Pancreas (tissue), 10 donors: ENCODE results near the gene ISOC2. TPM values are rescaled to one million over a fixed set of nuclear protein-coding genes. Genes with fewer than 3 reads are reported as not detected.

Experiments used
- ATAC-seq, 4 donors: fragments of 200-7000 bp; cut with Tn5 transposase; one replicate each; pipeline versions ENCODE4 v1.8.0 to v1.9.1; 2020; ENCODE audit warnings: mild to moderate bottlenecking in 4 of 4, moderate library complexity in 4 of 4
- DNase-seq, 6 donors: peaks; one replicate each; pipeline ENCODE4 v3.0.0-alpha.2; 2020
- FAIRE-seq: peaks from 2 replicates; lab custom pipeline; 2012; peaks lifted over from hg19 to GRCh38; lab: Jason Lieb, UNC
- H3K27ac ChIP-seq, 4 donors: fragments of 200-600 bp; sonication (generic); 1 replicate in 3 of 4; 2 replicates in 1 of 4; pipeline versions ENCODE4 v1.5.0 to v1.8.0; 2020
- H3K27me3 ChIP-seq, 4 donors: fragments of 200-600 bp; one replicate each; pipeline ENCODE4 v1.8.0; 2021
- H3K36me3 ChIP-seq, 3 donors: fragments of 200-600 bp; sonication (generic) in 1 of 3; one replicate each; pipeline versions ENCODE4 v1.5.0 to v1.8.0; 2020 to 2021
- H3K4me1 ChIP-seq, 3 donors: fragments of 200-600 bp; one replicate each; pipeline ENCODE4 v1.8.0; 2021
- H3K4me3 ChIP-seq, 4 donors: fragments of 200-600 bp; sonication (generic) in 2 of 4; one replicate each; pipeline versions ENCODE4 v1.5.0 to v1.8.0; 2020 to 2021
- H3K9me3 ChIP-seq, 4 donors: fragments of 200-600 bp; one replicate each; pipeline ENCODE4 v1.8.0; 2021
- WGBS, 2 donors: extraction: QIAGEN DNeasy Blood & Tissue Kit; methylation state at CpG; one replicate each; pipeline ENCODE4 v1.1.7; 2013; 5-methylcytosine and 5-hydroxymethylcytosine counted together
- intact Hi-C, 3 donors: fragments of 100-400 bp; cut with DNase I; formaldehyde crosslinking; loops; one replicate each; pipeline versions ENCODE4 v1.11.1 to v1.14.2; 2022
- polyA plus RNA-seq, 2 donors: library from polyadenylated mRNA; stranded (reverse); fragments of 200-250 nt; gene quantifications; one replicate each; pipeline ENCODE4 v1.2.3, GENCODE V29; 2013
- total RNA-seq, 6 donors: library from RNA; stranded (reverse); fragmentation: NEBNext Ultra II Directional in 4 of 6; extraction: Animal tissue kit (Norgen Biotek cat#: 25700) in 4 of 6; gene quantifications; one replicate each; pipeline versions ENCODE4 v1.2.1 to v1.2.4, GENCODE V29; 2021 to 2023
- TF ChIP-seq, protein P1 (sequence below), 4 donors: fragments of 200-600 bp; sonication (generic) in 3 of 4; IDR thresholded peaks; one replicate each; pipeline versions ENCODE4 v1.5.0 to v1.8.0; 2021; ENCODE audit warnings: antibody characterized with exemption in 4 of 4
- donor health status: healthy with polysubstance abuse.
- donor health status: DM: no; HTN: no; CAD: no; lungs with moderate emphysema.
- donor health status: DM: no; HTN: no; CAD: no.
- donor health status: control.
- donor health status: control.
- donor health status: Bipolar disorder and iron deficiency.
- donor health status: DM: yes; HTN: yes; CAD: no.
- donor health status: DM: no; HTN: no; CAD: no.
- donor health status: DM: no; HTN: no; CAD: no.
- donor health status: DM: yes; HTN: yes; CAD: no.

Gene ISOC2
- total and polyA plus RNA-seq, 8 donors: 13.0 to 43.9 (median 21.8) TPM

- peak in 1 of 6 donors; percentile 13 for DNase-seq
- Histone ChIP-seq H3K36me3 (no peaks in the 10 kb centered on the region), H3K27ac (no peak overlapping the region), H3K9me3 (no peaks in the 10 kb centered on the region), H3K4me1 (peaks cover 0 to 8% (median under 1%) of the 10 kb centered on the region in 3 donors), H3K4me3 (no peak overlapping the region), H3K27me3 (no peaks in the 10 kb centered on the region)
- no peak for FAIRE-seq
- intact Hi-C loops: no loop called here
- 61 to 68% methylated on average over 8 of the region's 8 CpGs for WGBS, 2 donors
- TF ChIP-seq, protein P1, sequence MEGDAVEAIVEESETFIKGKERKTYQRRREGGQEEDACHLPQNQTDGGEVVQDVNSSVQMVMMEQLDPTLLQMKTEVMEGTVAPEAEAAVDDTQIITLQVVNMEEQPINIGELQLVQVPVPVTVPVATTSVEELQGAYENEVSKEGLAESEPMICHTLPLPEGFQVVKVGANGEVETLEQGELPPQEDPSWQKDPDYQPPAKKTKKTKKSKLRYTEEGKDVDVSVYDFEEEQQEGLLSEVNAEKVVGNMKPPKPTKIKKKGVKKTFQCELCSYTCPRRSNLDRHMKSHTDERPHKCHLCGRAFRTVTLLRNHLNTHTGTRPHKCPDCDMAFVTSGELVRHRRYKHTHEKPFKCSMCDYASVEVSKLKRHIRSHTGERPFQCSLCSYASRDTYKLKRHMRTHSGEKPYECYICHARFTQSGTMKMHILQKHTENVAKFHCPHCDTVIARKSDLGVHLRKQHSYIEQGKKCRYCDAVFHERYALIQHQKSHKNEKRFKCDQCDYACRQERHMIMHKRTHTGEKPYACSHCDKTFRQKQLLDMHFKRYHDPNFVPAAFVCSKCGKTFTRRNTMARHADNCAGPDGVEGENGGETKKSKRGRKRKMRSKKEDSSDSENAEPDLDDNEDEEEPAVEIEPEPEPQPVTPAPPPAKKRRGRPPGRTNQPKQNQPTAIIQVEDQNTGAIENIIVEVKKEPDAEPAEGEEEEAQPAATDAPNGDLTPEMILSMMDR (IDR thresholded peaks at IDR 0.05): no peak
- no peak for ATAC-seq
Observed at GRCh38 chr19:55472463-55472862, 11.0 kb upstream of the ISOC2 start.

GRCh38 chr19:55471266-55471665 lies 9.8 kb upstream of the ISOC2 start:
- ATAC-seq (no peak), DNase-seq (no peak), FAIRE-seq (no peak)
- Histone ChIP-seq H3K4me3 (no peak overlapping the region), H3K9me3 (no peaks in the 10 kb centered on the region), H3K4me1 (peaks cover 0 to 6% (median 0%) of the 10 kb centered on the region in 3 donors), H3K27ac (no peak overlapping the region), H3K27me3 (no peaks in the 10 kb centered on the region), H3K36me3 (no peaks in the 10 kb centered on the region)
- TF ChIP-seq, protein P1 (IDR thresholded peaks at IDR 0.05): no peak
- 72 to 77% methylated on average over 13 of the region's 13 CpGs for WGBS, 2 donors
- intact Hi-C loops: no loop called here

GRCh38 chr19:55468054-55468393 lies 6.6 kb upstream of the ISOC2 start:
- intact Hi-C loops: no loop called here
- ATAC-seq (peak in 1 of 4 donors; percentile 8), DNase-seq (no peak), FAIRE-seq (no peak)
- no peak overlapping the region for H3K4me3 ChIP-seq
- H3K9me3 ChIP-seq: no peaks in the 10 kb centered on the region
- no peaks in the 10 kb centered on the region for H3K36me3 ChIP-seq
- 5 to 8% methylated on average over 4 of the region's 4 CpGs for WGBS, 2 donors
- H3K27me3 ChIP-seq: no peaks in the 10 kb centered on the region
- no peaks in the 10 kb centered on the region for H3K4me1 ChIP-seq
- TF ChIP-seq, protein P1 (IDR thresholded peaks at IDR 0.05): peak in 1 of 4 donors; percentile 30
- no peak overlapping the region for H3K27ac ChIP-seq

DNA sequence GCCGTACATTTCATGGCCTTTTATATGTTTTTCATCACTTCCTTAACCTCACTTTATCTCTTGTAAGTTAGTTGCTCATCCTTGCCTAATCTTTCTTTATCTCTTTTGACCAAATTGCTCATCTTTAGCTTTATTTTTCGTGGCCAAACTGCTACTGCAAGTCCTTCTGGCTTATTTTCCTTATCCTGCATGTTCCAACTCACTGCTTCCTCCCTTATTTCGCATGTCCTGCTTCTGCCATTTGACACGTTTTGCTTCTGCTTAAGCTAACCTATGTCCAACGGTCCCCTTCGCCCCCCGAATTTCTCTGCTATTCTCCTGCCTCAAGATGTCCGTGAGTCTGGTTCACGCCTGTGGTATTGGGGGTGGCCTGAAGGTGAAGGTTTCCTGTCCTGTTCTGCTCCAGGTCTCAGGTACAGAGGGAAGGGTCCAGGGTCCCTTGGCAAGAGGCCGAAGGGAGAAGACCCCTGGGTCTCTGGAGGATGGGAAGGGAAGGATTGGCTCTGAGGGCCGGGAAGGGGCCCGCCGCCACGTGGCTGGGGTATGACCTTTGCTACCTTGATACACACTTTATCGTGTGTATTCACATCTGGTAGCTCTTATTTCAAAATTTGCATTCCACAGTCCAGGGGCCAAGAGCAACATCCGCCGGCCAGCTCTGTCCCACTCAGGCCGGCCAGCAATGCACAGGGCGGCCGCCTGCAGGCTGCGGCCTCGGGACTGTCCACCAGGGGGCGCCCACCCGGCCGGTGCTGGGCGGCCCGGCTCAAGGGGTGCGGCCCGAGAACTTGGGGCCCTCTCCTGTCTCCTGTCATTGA lies 6.0 kb upstream of the ISOC2 start:
- Histone ChIP-seq H3K27me3 (no peaks in the 10 kb centered on the region), H3K36me3 (no peaks in the 10 kb centered on the region), H3K4me3 (no peak overlapping the region), H3K9me3 (no peaks in the 10 kb centered on the region), H3K27ac (no peak overlapping the region), H3K4me1 (peaks cover 0 to under 1% (median 0%) of the 10 kb centered on the region in 3 donors)
- DNase-seq (peak in 5 of 6 donors; percentile 36 to 92 (median 74)), FAIRE-seq (no peak), ATAC-seq (peak; percentile 79 to 96 (median 92))
- intact Hi-C loops: no loop called here
- 22 to 25% methylated on average over 29 of the region's 29 CpGs for WGBS, 2 donors
- TF ChIP-seq, protein P1 (IDR thresholded peaks at IDR 0.05): peak; percentile 99 to 100 (median 99)

- no peak for FAIRE-seq
- intact Hi-C loops: no loop called here
- no peak for DNase-seq
- no peak for ATAC-seq
- TF ChIP-seq, protein P1 (IDR thresholded peaks at IDR 0.05): no peak
- Histone ChIP-seq H3K27ac (no peak overlapping the region), H3K4me1 (peaks cover 0 to 5% (median 2%) of the 10 kb centered on the region in 3 donors), H3K36me3 (no peaks in the 10 kb centered on the region), H3K9me3 (no peaks in the 10 kb centered on the region), H3K27me3 (no peaks in the 10 kb centered on the region), H3K4me3 (no peak overlapping the region)
- WGBS, 2 donors: 82 to 93% methylated on average over 4 of the region's 4 CpGs
Observed at GRCh38 chr19:55466241-55466614, 4.8 kb upstream of the ISOC2 start.
